ENCODE results near the gene TMEM244.
A peak's percentile ranks its signal among the peaks of the same experiment; 100 is the strongest.
"Not testable (repeated sequence)": the region's sequence is repeated elsewhere in the genome, so short reads cannot be mapped to it uniquely, and the experiment has no call there.

TMEM244 gene

GRCh38 chr6:129877894-129878293 is 16.8 kb upstream of the TMEM244 start:
- peaks cover 33% of the 10 kb centered on the region for H3K4me1 Mint-ChIP-seq
- not testable (repeated sequence) for H3K27ac Mint-ChIP-seq, H3K4me3 Mint-ChIP-seq, DNase-seq, ATAC-seq
- peaks cover 28% of the 10 kb centered on the region for H3K27me3 Mint-ChIP-seq
- peaks cover 18 to 34% of the 10 kb centered on the region in 2 donors for H3K9me3 Mint-ChIP-seq

- Mint-ChIP-seq H3K4me3 (peak overlapping the region; percentile 6 to 41), H3K27me3 (peaks cover 9% of the 10 kb centered on the region), H3K27ac (peak overlapping the region in 1 of 2 donors; percentile 27), H3K9me3 (peaks cover 16 to 18% of the 10 kb centered on the region in 2 donors), H3K4me1 (peaks cover 26% of the 10 kb centered on the region)
- ATAC-seq: peak; percentile 54
- no peak for DNase-seq
Measured at GRCh38 chr6:129875610-129876520, 14.8 kb upstream of the TMEM244 start.

DNA sequence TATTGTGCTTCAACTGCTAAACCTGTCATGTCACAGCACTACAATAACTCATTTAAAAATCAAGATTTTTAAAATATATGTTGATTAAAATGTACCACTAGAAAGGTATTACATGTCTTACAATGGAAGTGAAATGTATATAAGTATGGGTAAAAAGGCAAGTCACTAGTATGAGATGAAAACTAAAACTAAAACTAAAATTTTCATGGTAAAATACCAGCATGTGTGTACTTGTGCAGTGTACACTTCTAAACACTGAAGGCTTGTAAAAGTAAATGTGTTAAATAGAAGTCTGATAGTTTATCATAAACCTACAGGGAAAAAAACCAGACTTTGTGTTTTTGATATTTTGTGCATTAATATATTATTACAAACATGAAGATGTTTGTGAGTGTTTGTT is 13.7 kb upstream of the TMEM244 start:
- peaks cover 9 to 12% of the 10 kb centered on the region in 2 donors for H3K9me3 Mint-ChIP-seq
- no peak overlapping the region for H3K4me3 Mint-ChIP-seq
- H3K4me1 Mint-ChIP-seq: peaks cover 26% of the 10 kb centered on the region
- H3K27me3 Mint-ChIP-seq: no peaks in the 10 kb centered on the region
- DNase-seq: no peak
- no peak overlapping the region for H3K27ac Mint-ChIP-seq
- ATAC-seq: no peak

DNA sequence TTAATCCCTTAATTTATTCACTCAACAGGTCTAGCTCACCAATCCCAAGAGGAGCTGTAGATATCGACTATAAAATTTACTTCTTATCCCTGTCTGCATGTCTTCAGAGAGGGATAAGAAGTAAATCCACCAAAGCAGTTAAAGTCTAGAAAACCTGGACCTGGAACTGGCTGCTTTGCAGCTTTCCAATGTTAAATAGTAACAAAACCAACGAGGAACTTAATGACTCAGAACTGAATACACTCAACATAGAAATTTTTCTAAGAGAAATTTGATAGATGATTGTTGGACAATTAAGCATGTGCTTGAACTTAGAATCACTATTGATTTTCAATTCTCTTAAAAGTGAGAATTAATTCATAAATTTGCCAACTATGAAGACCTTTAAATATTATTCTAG is 11.5 kb upstream of the TMEM244 start:
- no peak overlapping the region for H3K4me3 Mint-ChIP-seq
- H3K27ac Mint-ChIP-seq: no peak overlapping the region
- no peak for DNase-seq
- ATAC-seq: no peak
- peaks cover 26% of the 10 kb centered on the region for H3K4me1 Mint-ChIP-seq
- no peaks in the 10 kb centered on the region for H3K27me3 Mint-ChIP-seq
- no peaks in the 10 kb centered on the region for H3K9me3 Mint-ChIP-seq

DNA sequence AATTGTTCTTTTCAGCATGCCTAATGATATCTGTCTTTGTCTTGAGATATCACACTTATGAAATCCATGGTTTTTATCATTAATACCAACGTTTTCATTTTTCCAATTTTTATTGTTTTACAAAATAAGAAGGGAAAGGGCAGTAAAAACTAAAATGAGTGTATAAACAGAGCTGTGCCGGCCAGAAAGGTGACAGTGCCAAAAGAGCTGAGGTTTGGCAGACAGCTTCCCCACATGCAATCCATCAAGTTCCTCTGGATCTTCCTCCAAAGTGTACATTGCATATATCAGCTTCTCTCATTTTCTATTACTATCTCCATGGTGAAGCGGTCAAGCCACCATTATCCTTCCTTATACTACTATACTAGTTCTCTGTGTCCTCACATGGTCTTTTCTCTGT is 10.1 kb upstream of the TMEM244 start:
- DNase-seq (no peak), ATAC-seq (no peak)
- Mint-ChIP-seq H3K27ac (no peak overlapping the region), H3K4me1 (peaks cover 23% of the 10 kb centered on the region), H3K27me3 (no peaks in the 10 kb centered on the region), H3K9me3 (no peaks in the 10 kb centered on the region), H3K4me3 (no peak overlapping the region)

- H3K4me1 Mint-ChIP-seq: no peaks in the 10 kb centered on the region
- H3K27me3 Mint-ChIP-seq: no peaks in the 10 kb centered on the region
- no peak overlapping the region for H3K4me3 Mint-ChIP-seq
- DNase-seq (no peak), ATAC-seq (no peak)
- no peak overlapping the region for H3K27ac Mint-ChIP-seq
- H3K9me3 Mint-ChIP-seq: no peaks in the 10 kb centered on the region
Measured at GRCh38 chr6:129867403-129867802, 6.3 kb upstream of the TMEM244 start.

- Mint-ChIP-seq H3K27me3 (no peaks in the 10 kb centered on the region), H3K4me3 (no peak overlapping the region), H3K4me1 (no peaks in the 10 kb centered on the region), H3K27ac (no peak overlapping the region), H3K9me3 (no peaks in the 10 kb centered on the region)
- no peak for DNase-seq
- ATAC-seq: no peak
Measured at GRCh38 chr6:129866688-129867087, 5.6 kb upstream of the TMEM244 start.

- Mint-ChIP-seq H3K9me3 (no peaks in the 10 kb centered on the region), H3K27me3 (no peaks in the 10 kb centered on the region), H3K4me3 (no peak overlapping the region), H3K4me1 (peaks cover 2% of the 10 kb centered on the region), H3K27ac (no peak overlapping the region)
- ATAC-seq (no peak), DNase-seq (no peak)
Measured at GRCh38 chr6:129866256-129866655, 5.1 kb upstream of the TMEM244 start.

DNA sequence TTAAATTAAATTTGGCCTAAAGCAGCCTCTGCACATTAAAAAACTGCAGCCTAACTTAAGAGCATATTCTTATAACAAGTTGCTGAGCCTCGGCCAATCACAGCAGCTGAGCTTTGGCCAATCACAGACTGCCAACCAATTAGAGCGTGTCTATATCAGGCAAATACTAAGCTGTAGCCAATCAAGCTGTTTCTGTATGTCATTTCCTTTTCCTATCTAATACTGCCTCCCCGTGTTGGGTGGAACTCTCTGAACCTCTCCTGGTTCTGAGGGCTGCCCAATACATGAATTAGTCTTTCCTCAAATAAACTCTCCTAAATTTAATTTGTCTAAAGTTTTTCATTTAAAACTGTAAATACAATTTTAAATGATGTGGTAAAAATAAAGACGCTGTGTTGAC is 3.9 kb upstream of the TMEM244 start:
- Mint-ChIP-seq H3K27ac (no peak overlapping the region), H3K9me3 (no peaks in the 10 kb centered on the region), H3K4me3 (no peak overlapping the region), H3K27me3 (no peaks in the 10 kb centered on the region), H3K4me1 (peaks cover 6% of the 10 kb centered on the region)
- DNase-seq (no peak), ATAC-seq (no peak)

- Mint-ChIP-seq H3K4me3 (no peak overlapping the region), H3K9me3 (no peaks in the 10 kb centered on the region), H3K27me3 (no peaks in the 10 kb centered on the region), H3K4me1 (peaks cover 6% of the 10 kb centered on the region), H3K27ac (no peak overlapping the region)
- DNase-seq: no peak
- no peak for ATAC-seq
Measured at GRCh38 chr6:129863664-129864063, 2.5 kb upstream of the TMEM244 start.

GRCh38 chr6:129859524-129859923 is 1.6 kb downstream of the TMEM244 start:
- Mint-ChIP-seq H3K27ac (no peak overlapping the region), H3K27me3 (no peaks in the 10 kb centered on the region), H3K4me1 (peaks cover 6% of the 10 kb centered on the region), H3K9me3 (no peaks in the 10 kb centered on the region), H3K4me3 (no peak overlapping the region)
- DNase-seq: no peak
- no peak for ATAC-seq

GRCh38 chr6:129857838-129858237 is 3.3 kb downstream of the TMEM244 start:
- ATAC-seq: no peak
- no peak for DNase-seq
- Mint-ChIP-seq H3K27ac (no peak overlapping the region), H3K27me3 (peaks cover 7% of the 10 kb centered on the region), H3K9me3 (no peaks in the 10 kb centered on the region), H3K4me3 (no peak overlapping the region), H3K4me1 (peaks cover 7% of the 10 kb centered on the region)

DNA sequence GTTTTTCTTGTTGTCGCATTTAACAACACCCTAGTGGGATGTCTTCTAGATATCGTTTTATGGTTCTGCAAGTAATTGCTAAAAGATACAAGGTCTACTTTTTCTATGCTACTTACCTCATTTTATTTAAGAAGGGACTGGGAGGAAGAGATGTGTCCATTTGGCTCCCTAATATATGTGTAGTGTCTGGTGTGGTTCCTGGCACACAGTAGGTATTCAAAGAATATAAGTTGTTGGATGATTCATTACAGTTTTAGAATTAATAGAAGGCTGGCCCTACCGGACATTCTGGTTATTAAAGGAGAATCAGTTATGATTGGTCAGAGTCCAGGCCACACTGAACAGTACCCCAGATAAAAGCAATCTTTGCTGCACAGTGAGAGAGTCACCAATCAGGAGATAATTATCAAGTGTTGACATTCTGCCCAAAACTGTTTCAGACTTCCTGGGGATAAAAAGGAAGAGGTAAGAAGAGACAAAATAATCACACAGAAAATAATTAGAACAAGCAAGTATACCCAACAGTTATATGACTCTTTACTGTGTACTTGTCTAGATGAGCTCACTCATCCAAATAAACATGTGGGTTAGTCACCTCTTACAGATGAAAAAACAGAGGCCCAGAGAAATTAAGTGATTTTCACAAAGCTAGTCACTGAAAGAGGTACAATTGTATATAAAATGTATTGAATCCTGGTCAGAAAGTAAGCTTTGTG is 7.0 kb downstream of the TMEM244 start:
- H3K9me3 Mint-ChIP-seq: no peaks in the 10 kb centered on the region
- H3K27ac Mint-ChIP-seq: no peak overlapping the region
- no peak for ATAC-seq
- no peak for DNase-seq
- H3K4me3 Mint-ChIP-seq: no peak overlapping the region
- H3K4me1 Mint-ChIP-seq: peaks cover 7% of the 10 kb centered on the region
- peaks cover 8% of the 10 kb centered on the region for H3K27me3 Mint-ChIP-seq

DNA sequence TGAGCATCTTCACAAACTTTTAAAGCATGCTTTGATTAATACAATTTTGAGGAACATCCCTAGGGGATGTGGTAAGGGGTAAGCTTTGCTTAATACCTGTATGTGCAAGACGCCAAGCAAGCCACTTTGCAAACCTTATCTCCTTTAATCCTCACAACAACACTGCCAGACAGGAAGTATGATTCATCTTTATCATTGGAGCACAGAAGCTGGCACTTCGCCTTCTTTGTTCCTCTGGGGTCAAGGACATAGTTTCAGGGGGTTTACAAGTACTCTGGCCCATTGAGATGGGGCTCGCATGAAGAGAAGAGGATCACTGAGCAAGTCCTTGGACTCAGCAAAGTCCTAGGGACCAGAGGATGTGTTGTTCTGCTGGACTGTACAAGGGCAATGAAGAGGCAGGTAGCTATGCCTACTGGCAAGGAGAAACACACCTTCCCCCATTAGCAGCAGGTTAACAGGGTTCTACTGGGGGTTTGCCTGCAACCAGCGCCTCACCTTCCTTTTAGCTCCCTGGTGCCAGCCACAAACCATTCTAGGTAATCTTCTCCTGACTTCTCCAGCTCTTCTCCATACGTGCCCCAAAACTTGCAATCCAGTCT is 8.8 kb downstream of the TMEM244 start:
- H3K9me3 Mint-ChIP-seq: no peaks in the 10 kb centered on the region
- ATAC-seq (no peak), DNase-seq (no peak)
- H3K27ac Mint-ChIP-seq: no peak overlapping the region
- no peak overlapping the region for H3K4me3 Mint-ChIP-seq
- peaks cover 7% of the 10 kb centered on the region for H3K4me1 Mint-ChIP-seq
- peaks cover 8% of the 10 kb centered on the region for H3K27me3 Mint-ChIP-seq

- Mint-ChIP-seq H3K4me3 (no peak overlapping the region), H3K27ac (no peak overlapping the region), H3K27me3 (peaks cover 8% of the 10 kb centered on the region), H3K9me3 (no peaks in the 10 kb centered on the region), H3K4me1 (peaks cover 7% of the 10 kb centered on the region)
- ATAC-seq (no peak), DNase-seq (no peak)
Measured at GRCh38 chr6:129849456-129849855, 11.7 kb downstream of the TMEM244 start.

DNA sequence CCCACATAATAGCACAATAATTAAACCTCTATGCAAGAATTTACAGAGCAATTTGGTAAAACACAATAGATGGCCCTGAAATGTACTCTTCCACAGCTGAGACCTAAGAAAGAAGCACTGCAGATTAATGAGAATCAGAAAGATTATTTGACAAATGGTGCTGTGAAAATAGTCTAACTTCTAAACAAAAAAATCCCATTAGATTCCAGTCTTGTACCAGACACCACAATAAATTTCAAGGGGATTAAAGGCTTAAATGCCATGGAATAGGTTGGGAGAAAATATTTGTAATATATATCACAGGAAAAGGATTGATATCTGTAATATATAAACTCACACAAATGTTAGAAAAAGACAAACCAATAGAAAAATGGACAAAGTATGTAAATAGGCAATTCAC is 14.4 kb downstream of the TMEM244 start:
- no peaks in the 10 kb centered on the region for H3K4me1 Mint-ChIP-seq
- no peaks in the 10 kb centered on the region for H3K27me3 Mint-ChIP-seq
- H3K27ac Mint-ChIP-seq: peak overlapping the region in 1 of 2 donors; percentile 30
- H3K9me3 Mint-ChIP-seq: no peaks in the 10 kb centered on the region
- H3K4me3 Mint-ChIP-seq: no peak overlapping the region
- DNase-seq: no peak
- ATAC-seq: no peak
